Stimulated activated effector memory CD8-positive, alpha-beta T cell treated with anti-CD3 and anti-CD28 coated beads, Interleukin-12 subunit alpha, Interleukin-12 subunit beta, amount 100 ng/mL, for 72 hours (primary cell): Measurements from ENCODE around the gene P2RX1.
"Not testable (repeated sequence)": the region's sequence is repeated elsewhere in the genome, so short reads cannot be mapped to it uniquely, and the experiment has no call there.

Experiments used
- ATAC-seq: fragments of 150-1000 bp; cut with Tn5 transposase; 2 replicates; pipeline ENCODE4 v1.10.0; 2021
- DNase-seq, 2 donors: peaks; one replicate each; pipeline ENCODE4 v3.0.0; 2021 to 2022; ENCODE audit warnings: low spot score in 2 of 2
- H3K27ac Mint-ChIP-seq: one replicate; pipeline ENCODE4 v1.8.0; 2022; ENCODE audit warnings: mild to moderate bottlenecking, mixed read lengths
- H3K36me3 Mint-ChIP-seq: one replicate; pipeline ENCODE4 v1.8.0; 2022; ENCODE audit warnings: mild to moderate bottlenecking, mixed read lengths
- H3K4me1 Mint-ChIP-seq: one replicate; pipeline ENCODE4 v1.8.0; 2022; ENCODE audit warnings: mixed read lengths
- H3K4me3 Mint-ChIP-seq: one replicate; pipeline ENCODE4 v1.8.0; 2022; ENCODE audit warnings: mild to moderate bottlenecking, mixed read lengths
- H3K9me3 Mint-ChIP-seq: one replicate; pipeline ENCODE4 v1.8.0; 2022; ENCODE audit warnings: mixed read lengths

P2RX1 gene

GRCh38 chr17:3956327-3956957 is 40.2 kb upstream of the P2RX1 start:
- H3K27ac Mint-ChIP-seq = peak overlapping the region; percentile 91
- H3K4me3 Mint-ChIP-seq = no peak overlapping the region
- peaks cover 63% of the 10 kb centered on the region for H3K4me1 Mint-ChIP-seq
- H3K36me3 Mint-ChIP-seq = peaks cover 58% of the 10 kb centered on the region
- no peaks in the 10 kb centered on the region for H3K9me3 Mint-ChIP-seq
- DNase-seq (no peak), ATAC-seq (no peak)

- Mint-ChIP-seq H3K9me3 (no peaks in the 10 kb centered on the region), H3K4me1 (peaks cover 54% of the 10 kb centered on the region), H3K27ac (peak overlapping the region; percentile 91), H3K36me3 (peaks cover 61% of the 10 kb centered on the region), H3K4me3 (no peak overlapping the region)
- DNase-seq (no peak), ATAC-seq (no peak)
Measured at GRCh38 chr17:3955673-3955988, 39.4 kb upstream of the P2RX1 start.

GRCh38 chr17:3954976-3955672 is 38.9 kb upstream of the P2RX1 start:
- Mint-ChIP-seq H3K27ac (peak overlapping the region; percentile 17), H3K4me1 (peaks cover 49% of the 10 kb centered on the region), H3K4me3 (no peak overlapping the region), H3K9me3 (no peaks in the 10 kb centered on the region), H3K36me3 (peaks cover 61% of the 10 kb centered on the region)
- DNase-seq = no peak
- ATAC-seq = no peak

GRCh38 chr17:3954086-3954485 is 37.8 kb upstream of the P2RX1 start:
- ATAC-seq = no peak
- Mint-ChIP-seq H3K9me3 (no peaks in the 10 kb centered on the region), H3K36me3 (peaks cover 70% of the 10 kb centered on the region)

GRCh38 chr17:3953542-3953941 is 37.3 kb upstream of the P2RX1 start:
- Mint-ChIP-seq H3K27ac (peak overlapping the region; percentile 17), H3K36me3 (peaks cover 75% of the 10 kb centered on the region), H3K4me3 (no peak overlapping the region), H3K4me1 (peaks cover 36% of the 10 kb centered on the region), H3K9me3 (no peaks in the 10 kb centered on the region)
- no peak for DNase-seq
- peak; percentile 5 for ATAC-seq

More at GRCh38 chr17:3954086-3954485, 37.8 kb upstream of the P2RX1 start:
- Mint-ChIP-seq H3K4me3 (no peak overlapping the region), H3K4me1 (peaks cover 39% of the 10 kb centered on the region), H3K27ac (peak overlapping the region; percentile 17)
- no peak for DNase-seq

GRCh38 chr17:3952186-3952585 is 35.9 kb upstream of the P2RX1 start:
- DNase-seq = no peak
- H3K9me3 Mint-ChIP-seq = no peaks in the 10 kb centered on the region
- peaks cover 23% of the 10 kb centered on the region for H3K4me1 Mint-ChIP-seq
- ATAC-seq = no peak
- peaks cover 79% of the 10 kb centered on the region for H3K36me3 Mint-ChIP-seq
- peak overlapping the region; percentile 76 for H3K27ac Mint-ChIP-seq
- no peak overlapping the region for H3K4me3 Mint-ChIP-seq

- ATAC-seq = no peak
- no peaks in the 10 kb centered on the region for H3K9me3 Mint-ChIP-seq
- H3K27ac Mint-ChIP-seq = no peak overlapping the region
- H3K36me3 Mint-ChIP-seq = peaks cover 75% of the 10 kb centered on the region
- H3K4me1 Mint-ChIP-seq = peaks cover 15% of the 10 kb centered on the region
- no peak for DNase-seq
- no peak overlapping the region for H3K4me3 Mint-ChIP-seq
Measured at GRCh38 chr17:3951420-3951819, 35.2 kb upstream of the P2RX1 start.

GRCh38 chr17:3951003-3951402 is 34.7 kb upstream of the P2RX1 start:
- no peak for ATAC-seq
- H3K9me3 Mint-ChIP-seq = no peaks in the 10 kb centered on the region
- H3K27ac Mint-ChIP-seq = no peak overlapping the region
- no peak for DNase-seq
- peaks cover 75% of the 10 kb centered on the region for H3K36me3 Mint-ChIP-seq
- H3K4me3 Mint-ChIP-seq = no peak overlapping the region
- H3K4me1 Mint-ChIP-seq = peaks cover 11% of the 10 kb centered on the region

- no peak for ATAC-seq
- H3K27ac Mint-ChIP-seq = peak overlapping the region; percentile 26
- no peak overlapping the region for H3K4me3 Mint-ChIP-seq
- H3K4me1 Mint-ChIP-seq = peaks cover 13% of the 10 kb centered on the region
- no peak for DNase-seq
- no peaks in the 10 kb centered on the region for H3K9me3 Mint-ChIP-seq
- H3K36me3 Mint-ChIP-seq = peaks cover 75% of the 10 kb centered on the region
Measured at GRCh38 chr17:3950584-3950983, 34.3 kb upstream of the P2RX1 start.

- ATAC-seq = no peak
- Mint-ChIP-seq H3K27ac (no peak overlapping the region), H3K4me3 (no peak overlapping the region), H3K36me3 (peaks cover 75% of the 10 kb centered on the region), H3K4me1 (peaks cover 15% of the 10 kb centered on the region), H3K9me3 (no peaks in the 10 kb centered on the region)
- no peak for DNase-seq
Measured at GRCh38 chr17:3949418-3949817, 33.2 kb upstream of the P2RX1 start.

- peaks cover 23% of the 10 kb centered on the region for H3K4me1 Mint-ChIP-seq
- H3K4me3 Mint-ChIP-seq, H3K27ac Mint-ChIP-seq, ATAC-seq, H3K9me3 Mint-ChIP-seq, DNase-seq: not testable (repeated sequence)
- H3K36me3 Mint-ChIP-seq = peaks cover 81% of the 10 kb centered on the region
Measured at GRCh38 chr17:3948551-3948950, 32.3 kb upstream of the P2RX1 start.

- peaks cover 86% of the 10 kb centered on the region for H3K36me3 Mint-ChIP-seq
- ATAC-seq = no peak
- no peak overlapping the region for H3K4me3 Mint-ChIP-seq
- no peaks in the 10 kb centered on the region for H3K9me3 Mint-ChIP-seq
- no peak overlapping the region for H3K27ac Mint-ChIP-seq
- peaks cover 14% of the 10 kb centered on the region for H3K4me1 Mint-ChIP-seq
- no peak for DNase-seq
Measured at GRCh38 chr17:3947318-3947810, 31.1 kb upstream of the P2RX1 start.

- no peak overlapping the region for H3K4me3 Mint-ChIP-seq
- H3K36me3 Mint-ChIP-seq = peaks cover 86% of the 10 kb centered on the region
- H3K27ac Mint-ChIP-seq = no peak overlapping the region
- ATAC-seq (no peak), DNase-seq (no peak)
- no peaks in the 10 kb centered on the region for H3K9me3 Mint-ChIP-seq
- peaks cover 14% of the 10 kb centered on the region for H3K4me1 Mint-ChIP-seq
Measured at GRCh38 chr17:3946711-3947235, 30.5 kb upstream of the P2RX1 start.

- no peak overlapping the region for H3K4me3 Mint-ChIP-seq
- peak; percentile 67 to 80 for DNase-seq
- peak overlapping the region; percentile 94 for H3K27ac Mint-ChIP-seq
- no peaks in the 10 kb centered on the region for H3K9me3 Mint-ChIP-seq
- H3K4me1 Mint-ChIP-seq = peaks cover 14% of the 10 kb centered on the region
- peaks cover 86% of the 10 kb centered on the region for H3K36me3 Mint-ChIP-seq
- ATAC-seq = peak; percentile 64
Measured at GRCh38 chr17:3944485-3945388, 28.5 kb upstream of the P2RX1 start.

- H3K9me3 Mint-ChIP-seq = no peaks in the 10 kb centered on the region
- H3K4me3 Mint-ChIP-seq = no peak overlapping the region
- DNase-seq (no peak), ATAC-seq (no peak)
- H3K27ac Mint-ChIP-seq = peak overlapping the region; percentile 94
- H3K4me1 Mint-ChIP-seq = peaks cover 14% of the 10 kb centered on the region
- peaks cover 86% of the 10 kb centered on the region for H3K36me3 Mint-ChIP-seq
Measured at GRCh38 chr17:3943240-3943891, 27.1 kb upstream of the P2RX1 start.
